ENCODE results near the gene SEMA4D. TPM values are rescaled to one million over a fixed set of nuclear protein-coding genes. Genes with fewer than 3 reads are reported as not detected.

SEMA4D gene
- total and polyA plus RNA-seq, 2 of the 13 experiments (the other 11 are each of a cell fraction or from before 2014, with no cell fraction given) = 0.13 to 0.16 TPM

- no peak for TF ChIP-seq TBL1XR1 (IDR thresholded peaks at IDR 0.05; ENCODE audit: borderline replicate concordance, low read length, partially characterized antibody)
- TF ChIP-seq ZNF746 (CRISPR knock-in tag; IDR thresholded peaks at IDR 0.05) = no peak
- TF ChIP-seq, protein P1, sequence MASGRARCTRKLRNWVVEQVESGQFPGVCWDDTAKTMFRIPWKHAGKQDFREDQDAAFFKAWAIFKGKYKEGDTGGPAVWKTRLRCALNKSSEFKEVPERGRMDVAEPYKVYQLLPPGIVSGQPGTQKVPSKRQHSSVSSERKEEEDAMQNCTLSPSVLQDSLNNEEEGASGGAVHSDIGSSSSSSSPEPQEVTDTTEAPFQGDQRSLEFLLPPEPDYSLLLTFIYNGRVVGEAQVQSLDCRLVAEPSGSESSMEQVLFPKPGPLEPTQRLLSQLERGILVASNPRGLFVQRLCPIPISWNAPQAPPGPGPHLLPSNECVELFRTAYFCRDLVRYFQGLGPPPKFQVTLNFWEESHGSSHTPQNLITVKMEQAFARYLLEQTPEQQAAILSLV (CRISPR knock-in tag; IDR thresholded peaks at IDR 0.05; ENCODE audit: borderline replicate concordance) = no peak
- TF ChIP-seq SATB2 (CRISPR knock-in tag; IDR thresholded peaks at IDR 0.05) = no peak
- no peak for TF ChIP-seq KDM5A (IDR thresholded peaks at IDR 0.05; ENCODE audit: borderline replicate concordance, low read length)
These were observed 56.8 kb downstream of the SEMA4D start (continued) for GRCh38 chr9:89440951-89441654.

GRCh38 chr9:89440548-89440947 lies 57.4 kb downstream of the SEMA4D start:
- Histone ChIP-seq H3K36me3 (replicated peaks in 1 of 2; ENCODE audit: control insufficient read depth in 1 of 2, insufficient read depth in 2 of 2, low read length in 2 of 2) (no peaks in the 10 kb centered on the region), H2AFZ (ENCODE audit: low read length) (no peak overlapping the region), H3K4me1 (ENCODE audit: insufficient read depth, low read length) (no peaks in the 10 kb centered on the region), H3K27me3 (ENCODE audit: control insufficient read depth in 1 of 2, insufficient read depth in 2 of 2, low read length in 2 of 2) (peaks cover 1 to 22% of the 10 kb centered on the region in 2 experiments; a peak in 3 of 5 replicates), H3K27ac (ENCODE audit: extremely low read length, insufficient read depth, low read length) (no peak overlapping the region), H4K20me1 (ENCODE audit: insufficient read depth, low read length) (no peaks in the 10 kb centered on the region), H3K79me2 (ENCODE audit: insufficient read depth, low read length) (no peaks in the 10 kb centered on the region), H3K4me3 (replicated peaks in 1 of 3; ENCODE audit: insufficient read depth in 1 of 3, low read depth in 2 of 3, low read length in 3 of 3) (no peak overlapping the region), H3K9ac (ENCODE audit: insufficient read depth, low read depth, low read length) (no peak overlapping the region), H3K9me3 (ENCODE audit: low read length) (no peaks in the 10 kb centered on the region), H3K4me2 (ENCODE audit: low read depth, low read length) (no peak overlapping the region)
- BruUV-seq (replicated peaks) = no TSS peak
- no peak for DNase-seq (ENCODE audit: low spot score)
- CTCF ChIA-PET (ENCODE audit: low intra/inter-chr PET ratio, low total read pairs) = no interaction called here
- in situ Hi-C loops (cut with HindIII; ENCODE audit: extremely low pct_ligation_motif_present, low pct_unique_long_range_greater_than_20kb) = no loop called here
- TF ChIP-seq ZNF180 (CRISPR knock-in tag; IDR thresholded peaks at IDR 0.05; ENCODE audit: borderline replicate concordance, low read depth) = no peak
- TF ChIP-seq NFYB (CRISPR knock-in tag; IDR thresholded peaks at IDR 0.05) = no peak
- TF ChIP-seq PCBP2 (optimal IDR thresholded peaks at IDR 0.05; ENCODE audit: low read depth, low read length, poor library complexity, severe bottlenecking) = no peak
- TF ChIP-seq, protein P2, sequence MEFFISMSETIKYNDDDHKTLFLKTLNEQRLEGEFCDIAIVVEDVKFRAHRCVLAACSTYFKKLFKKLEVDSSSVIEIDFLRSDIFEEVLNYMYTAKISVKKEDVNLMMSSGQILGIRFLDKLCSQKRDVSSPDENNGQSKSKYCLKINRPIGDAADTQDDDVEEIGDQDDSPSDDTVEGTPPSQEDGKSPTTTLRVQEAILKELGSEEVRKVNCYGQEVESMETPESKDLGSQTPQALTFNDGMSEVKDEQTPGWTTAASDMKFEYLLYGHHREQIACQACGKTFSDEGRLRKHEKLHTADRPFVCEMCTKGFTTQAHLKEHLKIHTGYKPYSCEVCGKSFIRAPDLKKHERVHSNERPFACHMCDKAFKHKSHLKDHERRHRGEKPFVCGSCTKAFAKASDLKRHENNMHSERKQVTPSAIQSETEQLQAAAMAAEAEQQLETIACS (CRISPR knock-in tag; IDR thresholded peaks at IDR 0.05) = no peak
- TF ChIP-seq, protein P3, sequence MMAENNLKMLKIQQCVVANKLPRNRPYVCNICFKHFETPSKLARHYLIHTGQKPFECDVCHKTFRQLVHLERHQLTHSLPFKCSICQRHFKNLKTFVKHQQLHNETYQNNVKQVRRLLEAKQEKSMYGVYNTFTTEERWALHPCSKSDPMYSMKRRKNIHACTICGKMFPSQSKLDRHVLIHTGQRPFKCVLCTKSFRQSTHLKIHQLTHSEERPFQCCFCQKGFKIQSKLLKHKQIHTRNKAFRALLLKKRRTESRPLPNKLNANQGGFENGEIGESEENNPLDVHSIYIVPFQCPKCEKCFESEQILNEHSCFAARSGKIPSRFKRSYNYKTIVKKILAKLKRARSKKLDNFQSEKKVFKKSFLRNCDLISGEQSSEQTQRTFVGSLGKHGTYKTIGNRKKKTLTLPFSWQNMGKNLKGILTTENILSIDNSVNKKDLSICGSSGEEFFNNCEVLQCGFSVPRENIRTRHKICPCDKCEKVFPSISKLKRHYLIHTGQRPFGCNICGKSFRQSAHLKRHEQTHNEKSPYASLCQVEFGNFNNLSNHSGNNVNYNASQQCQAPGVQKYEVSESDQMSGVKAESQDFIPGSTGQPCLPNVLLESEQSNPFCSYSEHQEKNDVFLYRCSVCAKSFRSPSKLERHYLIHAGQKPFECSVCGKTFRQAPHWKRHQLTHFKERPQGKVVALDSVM (CRISPR knock-in tag; IDR thresholded peaks at IDR 0.05) = no peak
- TF ChIP-seq, protein P4, sequence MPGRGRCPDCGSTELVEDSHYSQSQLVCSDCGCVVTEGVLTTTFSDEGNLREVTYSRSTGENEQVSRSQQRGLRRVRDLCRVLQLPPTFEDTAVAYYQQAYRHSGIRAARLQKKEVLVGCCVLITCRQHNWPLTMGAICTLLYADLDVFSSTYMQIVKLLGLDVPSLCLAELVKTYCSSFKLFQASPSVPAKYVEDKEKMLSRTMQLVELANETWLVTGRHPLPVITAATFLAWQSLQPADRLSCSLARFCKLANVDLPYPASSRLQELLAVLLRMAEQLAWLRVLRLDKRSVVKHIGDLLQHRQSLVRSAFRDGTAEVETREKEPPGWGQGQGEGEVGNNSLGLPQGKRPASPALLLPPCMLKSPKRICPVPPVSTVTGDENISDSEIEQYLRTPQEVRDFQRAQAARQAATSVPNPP (CRISPR knock-in tag; IDR thresholded peaks at IDR 0.05) = no peak
- WGBS (ENCODE audit: low lambda C conversion rate) = 55% methylated on average over 7 of the region's 7 CpGs
- POLR2A ChIA-PET = no interaction called here
- intact Hi-C loops (cut with micrococcal nuclease; ENCODE audit: unreplicated experiment) = no loop called here
- FAIRE-seq = no peak
- no peak for ATAC-seq
